Endothelial cell of umbilical vein (primary cell): Measurements from ENCODE around the gene PHOX2A. TPM values are rescaled to one million over a fixed set of nuclear protein-coding genes. Genes with fewer than 3 reads are reported as not detected.

Experiments
- BruUV-seq: library from RNA; stranded (reverse); fragments of 400-500 nt; replicated peaks from 2 replicates; lab custom pipeline; 2021; lab: Mats Ljungman, UMichigan
- CTCF ChIA-PET: fragments of 300-600, 350-600 bp; sonication (Branson Sonifier 250); formaldehyde crosslinking; loops from one replicate; lab custom pipeline; 2021; ENCODE audit warnings: antibody characterized with exemption, inconsistent platforms; lab: Charles Lee
- POLR2A ChIA-PET: fragments of 300-600, 350-600 bp; sonication (Branson Sonifier 250); formaldehyde crosslinking; loops from one replicate; lab custom pipeline; 2021; ENCODE audit warnings: antibody characterized with exemption, inconsistent platforms; lab: Charles Lee
- DNase-seq: peaks from one replicate; pipeline ENCODE4 v3.0.0-alpha.2; 2011; ENCODE audit warnings: low read depth, low spot score
- FAIRE-seq: peaks from 2 replicates; lab custom pipeline; 2011; peaks lifted over from hg19 to GRCh38; lab: Jason Lieb, UNC
- H2AFZ ChIP-seq: 2 replicates; pipeline ENCODE4 v1.6.0; 2012; ENCODE audit warnings: low read depth, low read length, control low read depth, inconsistent platforms
- H3K27ac ChIP-seq: 2 replicates; pipeline ENCODE4 v1.5.1; 2011; ENCODE audit warnings: low read depth, mild to moderate bottlenecking, control low read depth, low read length, moderate library complexity; ENCODE audit not compliant: insufficient read depth
- H3K27me3 ChIP-seq, 2 experiments: 2 replicates each; pipeline versions ENCODE4 v1.6.0 to v1.6.1; 2011; ENCODE audit warnings: low read length in 2 of 2, mixed read lengths in 1 of 2; ENCODE audit not compliant: control insufficient read depth in 2 of 2, insufficient read depth in 2 of 2
- H3K36me3 ChIP-seq, 2 experiments: 2 replicates in 1 of 2; 3 replicates in 1 of 2; pipeline ENCODE4 v1.5.1; 2011; ENCODE audit warnings: low read length in 2 of 2, mild to moderate bottlenecking in 1 of 2, moderate library complexity in 1 of 2; ENCODE audit not compliant: control insufficient read depth in 2 of 2, insufficient read depth in 2 of 2; ENCODE audit errors: extremely low read depth in 1 of 2
- H3K4me1 ChIP-seq: 3 replicates; pipeline ENCODE4 v1.5.1; 2011; ENCODE audit warnings: mild to moderate bottlenecking, low read length; ENCODE audit not compliant: control insufficient read depth, insufficient read depth; ENCODE audit errors: extremely low read depth
- H3K4me2 ChIP-seq: 2 replicates; pipeline ENCODE4 v1.6.1; 2011; ENCODE audit warnings: low read length, control low read depth, mixed read lengths; ENCODE audit not compliant: insufficient read depth
- H3K4me3 ChIP-seq, 3 experiments: fragments of 200-600 bp in 1 of 3; sonication (generic), shearing (Covaris generic) in 1 of 3; replicated peaks in 1 of 3; 2 replicates each; pipeline ENCODE4 v1.5.1; 2011 to 2016; ENCODE audit warnings: control low read depth in 3 of 3, low read length in 3 of 3, mild to moderate bottlenecking in 2 of 3, inconsistent platforms in 1 of 3, low read depth in 1 of 3, moderate library complexity in 1 of 3; ENCODE audit not compliant: insufficient read depth in 1 of 3
- H3K79me2 ChIP-seq: 2 replicates; pipeline ENCODE4 v1.6.0; 2012; ENCODE audit warnings: low read length, inconsistent platforms; ENCODE audit not compliant: control insufficient read depth, insufficient read depth
- H3K9ac ChIP-seq: replicated peaks from 2 replicates; pipeline ENCODE3; 2011; ENCODE audit warnings: low read length, control low read depth; ENCODE audit not compliant: insufficient read depth; ENCODE audit errors: extremely low read depth
- H3K9me1 ChIP-seq: replicated peaks from 3 replicates; pipeline ENCODE4 v1.6.0; 2011; ENCODE audit warnings: mild to moderate bottlenecking, low read length; ENCODE audit not compliant: control insufficient read depth, insufficient read depth; ENCODE audit errors: extremely low read depth
- H3K9me3 ChIP-seq: replicated peaks from 2 replicates; pipeline ENCODE4 v1.5.1; 2012; ENCODE audit warnings: low read length, inconsistent platforms; ENCODE audit not compliant: control insufficient read depth, insufficient read depth
- H4K20me1 ChIP-seq: replicated peaks from 2 replicates; pipeline ENCODE3; 2011; ENCODE audit warnings: mild to moderate bottlenecking, low read length; ENCODE audit not compliant: control insufficient read depth, insufficient read depth; ENCODE audit errors: extremely low read depth
- EZH2 ChIP-seq: IDR thresholded peaks from 2 replicates; pipeline ENCODE4 v1.6.1; 2012; ENCODE audit warnings: borderline replicate concordance, low read depth, mild to moderate bottlenecking, moderate library complexity, low read length, inconsistent platforms; ENCODE audit not compliant: severe bottlenecking
- FOS ChIP-seq: IDR thresholded peaks from 2 replicates; pipeline ENCODE4 v1.6.1; 2011; ENCODE audit warnings: mild to moderate bottlenecking, low read length, moderate library complexity, borderline replicate concordance; ENCODE audit not compliant: insufficient read depth
- JUN ChIP-seq: IDR thresholded peaks from 2 replicates; pipeline ENCODE4 v1.6.1; 2011; ENCODE audit warnings: borderline replicate concordance, low read depth; ENCODE audit not compliant: insufficient read length, insufficient read depth
- POLR2AphosphoS5 ChIP-seq: IDR thresholded peaks from 2 replicates; pipeline ENCODE4 v1.6.1; 2012; ENCODE audit warnings: low read depth, mild to moderate bottlenecking, control low read depth, low read length, moderate library complexity; ENCODE audit not compliant: insufficient read depth
- dilution Hi-C: fragments of 300-500 bp; cut with MboI; formaldehyde crosslinking; loops from one replicate; pipeline ENCODE4 v1.15.0; 2019; ENCODE audit warnings: low sequenced_read_pairs; ENCODE audit not compliant: extremely low pct_ligation_motif_present
- intact Hi-C: fragments of 100-400 bp; cut with micrococcal nuclease; formaldehyde crosslinking; loops from one replicate; pipeline ENCODE4 v1.10.0; 2022
- polyA plus RNA-seq, 4 experiments: library from polyadenylated mRNA; depleted of rRNA in 3 of 4; stranded (reverse) in 3 of 4; unstranded in 1 of 4; fragments of >200 nt; gene quantifications; 2 replicates each; pipeline versions ENCODE4 v1.2.1 to v1.2.3, GENCODE V29; 2011 to 2012; ENCODE audit warnings: missing spikeins in 1 of 4
- total RNA-seq: library from RNA; stranded (reverse); gene quantifications from 2 replicates; pipeline ENCODE4 v1.2.3, GENCODE V29; 2021

PHOX2A gene
- total and polyA plus RNA-seq, 2 donors (not counting 3 experiments of a cell fraction or from before 2014, with no cell fraction given) = not detected

DNA sequence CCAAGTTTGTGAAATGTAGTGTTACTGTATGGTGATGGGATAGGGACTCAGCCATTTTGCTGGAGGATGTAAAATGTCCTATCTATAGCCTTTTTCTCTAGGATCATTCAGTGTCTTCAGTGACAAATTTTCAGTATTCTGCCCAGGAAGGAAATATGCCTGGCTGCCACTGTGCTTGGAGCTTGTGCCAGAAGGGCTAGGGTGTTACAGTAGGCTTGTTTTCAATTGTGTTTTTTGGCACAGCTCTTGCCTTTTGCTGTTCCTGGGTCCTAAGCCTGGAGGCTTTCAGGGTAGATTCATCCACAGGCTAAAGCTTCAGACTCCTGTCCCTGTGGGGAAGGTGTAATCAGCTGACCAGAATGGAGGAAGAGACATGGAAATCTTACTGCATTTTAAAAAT is 22.0 kb upstream of the PHOX2A start:
- Histone ChIP-seq H3K9me3 (no peaks in the 10 kb centered on the region), H3K4me3 (no peak overlapping the region), H3K27me3 (peaks cover 2 to 7% of the 10 kb centered on the region in 2 experiments), H3K9me1 (no peaks in the 10 kb centered on the region), H3K4me1 (no peaks in the 10 kb centered on the region), H3K27ac (no peak overlapping the region), H4K20me1 (no peaks in the 10 kb centered on the region), H3K9ac (no peak overlapping the region), H3K79me2 (no peaks in the 10 kb centered on the region), H2AFZ (no peak overlapping the region), H3K4me2 (no peak overlapping the region), H3K36me3 (no peaks in the 10 kb centered on the region)
- intact Hi-C loops = no loop called here
- no peak for FAIRE-seq
- CTCF ChIA-PET = interaction anchor here (0.9 to 2.0 kb wide), 2 partner anchors 165 to 205 kb away, joined by 3 to 7 read pairs; no protein-coding TSS in a partner anchor
- POLR2A ChIA-PET = no interaction called here
- DNase-seq = no peak
- no TSS peak for BruUV-seq
- dilution Hi-C loops = no loop called here
- TF ChIP-seq POLR2AphosphoS5 (no peak), JUN (no peak), EZH2 (no peak)

DNA sequence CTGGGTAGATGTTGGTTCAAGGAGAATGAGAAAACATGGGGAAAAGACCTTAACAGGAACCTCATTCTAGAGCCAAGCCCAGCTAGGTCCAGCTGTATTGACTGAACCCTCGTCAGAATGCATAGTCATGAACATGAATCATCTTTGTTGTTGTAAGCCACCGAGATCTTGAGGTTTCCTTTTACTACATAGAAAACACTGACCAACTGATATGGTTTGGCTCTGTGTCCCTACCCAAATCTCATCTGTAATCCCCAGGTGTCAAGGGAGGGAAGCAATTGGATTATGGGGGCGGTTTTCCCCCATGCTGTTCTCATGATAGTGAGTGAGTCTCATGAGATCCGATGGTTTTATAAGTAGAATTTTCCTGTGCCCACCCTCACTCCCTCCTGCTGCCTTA is 19.4 kb upstream of the PHOX2A start:
- H4K20me1 ChIP-seq = no peaks in the 10 kb centered on the region
- no peaks in the 10 kb centered on the region for H3K4me1 ChIP-seq
- CTCF ChIA-PET = interaction anchor here (0.8 kb wide), 1 partner anchor 150 kb away, joined by 3 read pairs; no protein-coding TSS in a partner anchor
- no peak overlapping the region for H3K27ac ChIP-seq
- DNase-seq = peak; percentile 17
- intact Hi-C loops (no loop called here), dilution Hi-C loops (no loop called here)
- peak; percentile 53 for TF ChIP-seq FOS
- TF ChIP-seq JUN = no peak
- no peak for TF ChIP-seq POLR2AphosphoS5
- H3K9me1 ChIP-seq = no peaks in the 10 kb centered on the region
- H2AFZ ChIP-seq = no peak overlapping the region
- BruUV-seq = no TSS peak
- no peak for FAIRE-seq
- H3K36me3 ChIP-seq = no peaks in the 10 kb centered on the region
- H3K4me3 ChIP-seq = no peak overlapping the region
- peaks cover 3 to 10% of the 10 kb centered on the region in 2 experiments for H3K27me3 ChIP-seq
- H3K4me2 ChIP-seq = no peak overlapping the region
- no peaks in the 10 kb centered on the region for H3K9me3 ChIP-seq
- POLR2A ChIA-PET = no interaction called here
- no peak overlapping the region for H3K9ac ChIP-seq
- no peaks in the 10 kb centered on the region for H3K79me2 ChIP-seq
